ENCODE data around the gene MACROD2.

- TF ChIP-seq BCL3 (IDR thresholded peaks at IDR 0.05), result no peak
- TF ChIP-seq POLR2A (IDR thresholded peaks at IDR 0.05; ENCODE audit: low read length), result no peak
- no peak for TF ChIP-seq ELK1 (IDR thresholded peaks at IDR 0.05; ENCODE audit: low read depth, low read length)
- TF ChIP-seq CTCF (IDR thresholded peaks at IDR 0.05), result no peak
- no peak for TF ChIP-seq RAD21 (conservative IDR thresholded peaks at IDR 0.05 in 1 of 2, IDR thresholded peaks at IDR 0.05 in 1 of 2)
- no peak for TF ChIP-seq USF2 (IDR thresholded peaks at IDR 0.05)
Observed at GRCh38 chr20:14727485-14728150, 732.3 kb downstream of the MACROD2 start.

Data from A549 (cell line).